Neural cell (in vitro differentiated cells): ENCODE data around the gene SLC6A16. TPM values are rescaled to one million over a fixed set of nuclear protein-coding genes. Genes with fewer than 3 reads are reported as not detected.

Experiments used
- H2AFZ ChIP-seq: fragments of 200-600, 300-800 bp; sonication (generic), shearing (Covaris generic); 2 replicates; pipeline ENCODE4 v1.6.0; 2014; ENCODE audit warnings: low read depth, mild to moderate bottlenecking, antibody characterized with exemption, low read length, moderate library complexity
- H3F3A ChIP-seq: fragments of 200-600 bp; shearing (Covaris generic); 2 replicates; pipeline ENCODE4 v1.6.1; 2016; ENCODE audit warnings: mild to moderate bottlenecking, moderate library complexity, mixed read lengths, antibody characterized with exemption, low read length; ENCODE audit not compliant: insufficient read depth, poor library complexity, severe bottlenecking
- H3K27ac ChIP-seq: fragments of 200-600, 300-800 bp; sonication (generic), shearing (Covaris generic); 2 replicates; pipeline ENCODE4 v1.5.1; 2014; ENCODE audit warnings: mild to moderate bottlenecking, low read length, moderate library complexity
- H3K27me3 ChIP-seq: fragments of 300-800, 200-600 bp; sonication (generic), shearing (Covaris generic); 2 replicates; pipeline ENCODE4 v1.6.0; 2014; ENCODE audit warnings: mild to moderate bottlenecking, low read depth, low read length, moderate library complexity; ENCODE audit not compliant: insufficient read depth
- H3K36me3 ChIP-seq: fragments of 300-800, 200-600 bp; sonication (generic), shearing (Covaris generic); 2 replicates; pipeline ENCODE4 v1.5.1; 2014; ENCODE audit warnings: mild to moderate bottlenecking, antibody characterized with exemption, low read length, moderate library complexity; ENCODE audit not compliant: insufficient read depth
- H3K4me2 ChIP-seq: fragments of 300-800, 200-600 bp; sonication (generic), shearing (Covaris generic); 2 replicates; pipeline ENCODE4 v1.6.0; 2014; ENCODE audit warnings: mild to moderate bottlenecking, low read length
- H3K4me3 ChIP-seq: fragments of 300-800, 200-600 bp; sonication (generic), shearing (Covaris generic); 2 replicates; pipeline ENCODE4 v1.5.1; 2014; ENCODE audit warnings: mild to moderate bottlenecking, low read length, moderate library complexity
- H3K79me2 ChIP-seq: fragments of 200-600 bp; shearing (Covaris generic); replicated peaks from 2 replicates; pipeline ENCODE4 v1.6.0; 2014; ENCODE audit warnings: mild to moderate bottlenecking, low read length, moderate library complexity; ENCODE audit not compliant: insufficient read depth
- H3K9ac ChIP-seq: fragments of 300-800, 200-600 bp; sonication (generic), shearing (Covaris generic); 2 replicates; pipeline ENCODE4 v1.6.1; 2016; ENCODE audit warnings: mild to moderate bottlenecking, low read length, mixed read lengths
- H3K9me2 ChIP-seq: fragments of 200-600 bp; shearing (Covaris generic); 2 replicates; pipeline ENCODE4 v1.6.1; 2016; ENCODE audit warnings: mild to moderate bottlenecking, low read length, mixed read lengths; ENCODE audit not compliant: insufficient read depth
- H3K9me3 ChIP-seq: fragments of 200-600, 300-800 bp; sonication (generic), shearing (Covaris generic); 2 replicates; pipeline ENCODE4 v1.6.1; 2016; ENCODE audit warnings: mild to moderate bottlenecking, mixed run types, low read length, moderate library complexity, mixed read lengths
- H4K20me1 ChIP-seq: fragments of 200-600 bp; shearing (Covaris generic); 2 replicates; pipeline ENCODE4 v1.6.1; 2016; ENCODE audit warnings: mild to moderate bottlenecking, mixed run types; ENCODE audit not compliant: insufficient read depth
- CTCF ChIP-seq: fragments of 450-650 bp; IDR thresholded peaks from 2 replicates; pipeline ENCODE4 v1.5.1; 2014; ENCODE audit warnings: antibody characterized with exemption, mild to moderate bottlenecking, moderate library complexity; ENCODE audit not compliant: poor library complexity, severe bottlenecking
- EP300 ChIP-seq: fragments of 450-650 bp; conservative IDR thresholded peaks from 2 replicates; pipeline ENCODE4 v1.6.1; 2014; ENCODE audit warnings: antibody characterized with exemption, mild to moderate bottlenecking, moderate library complexity; ENCODE audit not compliant: poor library complexity, severe bottlenecking
- EZH2 ChIP-seq: fragments of 200-600, 300-800 bp; shearing (Covaris generic), sonication (generic); IDR thresholded peaks from 2 replicates; pipeline ENCODE4 v1.6.1; 2014; ENCODE audit warnings: antibody characterized with exemption, low read length, borderline replicate concordance, mild to moderate bottlenecking; ENCODE audit not compliant: insufficient read depth, poor library complexity, severe bottlenecking
- MXI1 ChIP-seq: fragments of 450-650 bp; conservative IDR thresholded peaks from 2 replicates; pipeline ENCODE4 v1.6.1; 2014; ENCODE audit warnings: antibody characterized with exemption, mild to moderate bottlenecking; ENCODE audit not compliant: poor library complexity, severe bottlenecking
- POLR2AphosphoS5 ChIP-seq: IDR thresholded peaks from 2 replicates; pipeline ENCODE4 v1.6.1; 2012
- RAD21 ChIP-seq: fragments of 450-650 bp; conservative IDR thresholded peaks from 2 replicates; pipeline ENCODE4 v1.6.1; 2014; ENCODE audit warnings: antibody characterized with exemption, mild to moderate bottlenecking, moderate library complexity
- REST ChIP-seq: IDR thresholded peaks from 2 replicates; pipeline ENCODE4 v1.6.1; 2012; ENCODE audit warnings: borderline replicate concordance
- SMC3 ChIP-seq: fragments of 450-650 bp; conservative IDR thresholded peaks from 2 replicates; pipeline ENCODE4 v1.6.1; 2014; ENCODE audit warnings: antibody characterized with exemption, mild to moderate bottlenecking, moderate library complexity; ENCODE audit not compliant: poor library complexity
- TAF1 ChIP-seq: IDR thresholded peaks from 2 replicates; pipeline ENCODE4 v1.6.1; 2012; ENCODE audit warnings: low read depth
- polyA plus RNA-seq: library from polyadenylated mRNA; depleted of rRNA; stranded (reverse); fragments of >200 nt; gene quantifications from 2 replicates; pipeline ENCODE4 v1.2.3, GENCODE V29; 2014

SLC6A16 gene
- polyA plus RNA-seq, 1 donor from 2014 or later = not detected

GRCh38 chr19:49363268-49364082 is 38.5 kb upstream of the SLC6A16 start, which contains the start of gene DKKL1:
Gene DKKL1 (plus strand): TSS chr19:49363877. CDS start chr19:49363999, 122 bp downstream.
- Histone ChIP-seq H2AFZ (no peak within 1 kb of the TSS), H3K9me3 (no peaks in the 10 kb centered on the region), H4K20me1 (no peaks in the 10 kb centered on the region), H3F3A (no peaks in the 10 kb centered on the region), H3K4me3 (peak within 1 kb of the TSS; percentile 56), H3K27ac (no peak within 1 kb of the TSS), H3K4me2 (no peak within 1 kb of the TSS), H3K9ac (no peak within 1 kb of the TSS), H3K79me2 (peaks cover 30% of the 10 kb centered on the region), H3K27me3 (peaks cover 23% of the 10 kb centered on the region), H3K9me2 (no peaks in the 10 kb centered on the region), H3K36me3 (no peaks in the 10 kb centered on the region)
- TF ChIP-seq EZH2 = no peak
- TF ChIP-seq MXI1 = no peak
- TF ChIP-seq SMC3 = no peak
- TF ChIP-seq CTCF = no peak
- TF ChIP-seq REST = no peak
- TF ChIP-seq RAD21 = no peak
- no peak for TF ChIP-seq POLR2AphosphoS5
- no peak for TF ChIP-seq TAF1
- TF ChIP-seq EP300 = no peak

- peaks cover 23% of the 10 kb centered on the region for H3K27me3 ChIP-seq
- no peak for TF ChIP-seq SMC3
- no peak for TF ChIP-seq RAD21
- no peaks in the 10 kb centered on the region for H3K9me2 ChIP-seq
- H2AFZ ChIP-seq = no peak overlapping the region
- H4K20me1 ChIP-seq = no peaks in the 10 kb centered on the region
- H3K4me3 ChIP-seq = peak overlapping the region; percentile 56
- no peak overlapping the region for H3K9ac ChIP-seq
- H3K27ac ChIP-seq = no peak overlapping the region
- H3K4me2 ChIP-seq = no peak overlapping the region
- H3F3A ChIP-seq = no peaks in the 10 kb centered on the region
- H3K9me3 ChIP-seq = no peaks in the 10 kb centered on the region
- H3K36me3 ChIP-seq = no peaks in the 10 kb centered on the region
- H3K79me2 ChIP-seq = peaks cover 30% of the 10 kb centered on the region
These were observed 37.9 kb upstream of the SLC6A16 start for GRCh38 chr19:49362929-49363267.
